Body of pancreas (tissue), 4 donors: ENCODE data around the gene VSX1. TPM values are rescaled to one million over a fixed set of nuclear protein-coding genes. Genes with fewer than 3 reads are reported as not detected.

Experiments used
- ATAC-seq: fragments of 150-250 bp; one replicate; pipeline ENCODE4 v1.9.1; 2016
- DNase-seq, 4 donors: peaks; one replicate each; pipeline ENCODE4 v3.0.0-alpha.2; 2019
- H3K27ac ChIP-seq, 4 donors: fragments of 200-600 bp; sonication (generic); 1 replicate in 3 of 4; 2 replicates in 1 of 4; pipeline versions ENCODE4 v1.5.1 to v1.6.1; 2016 to 2019; ENCODE audit warnings: mild to moderate bottlenecking in 1 of 4, mixed read lengths in 1 of 4, moderate library complexity in 1 of 4
- H3K27me3 ChIP-seq, 2 donors: fragments of 200-600 bp; sonication (generic); one replicate each; pipeline ENCODE4 v1.6.0; 2016; ENCODE audit warnings: mild to moderate bottlenecking in 1 of 2
- H3K36me3 ChIP-seq, 2 donors: fragments of 200-600 bp; sonication (generic); replicated peaks in 1 of 2; 2 replicates each; pipeline ENCODE4 v1.5.1; 2016; ENCODE audit warnings: low read depth in 2 of 2; ENCODE audit not compliant: insufficient read depth in 1 of 2
- H3K4me1 ChIP-seq: fragments of 200-600 bp; sonication (generic); one replicate; pipeline ENCODE4 v1.6.0; 2016
- H3K4me3 ChIP-seq, 2 donors: fragments of 200-600 bp; sonication (generic); 1 replicate in 1 of 2; 2 replicates in 1 of 2; pipeline ENCODE4 v1.5.1; 2016 to 2019
- H3K9me3 ChIP-seq, 3 donors: fragments of 200-600 bp; sonication (generic); 1 replicate in 2 of 3; 2 replicates in 1 of 3; pipeline ENCODE4 v1.5.1; 2016
- CTCF ChIP-seq, 7 experiments: fragments of 450-650 bp in 4 of 7; fragments of 200-600 bp in 3 of 7; sonication (generic) in 3 of 7; IDR thresholded peaks; one replicate each; pipeline ENCODE4 v1.5.1; 2016 to 2019; ENCODE audit warnings: antibody characterized with exemption in 7 of 7
- POLR2A ChIP-seq, 3 donors: fragments of 450-650 bp; IDR thresholded peaks; one replicate each; pipeline ENCODE4 v1.6.1; 2016; ENCODE audit warnings: antibody characterized with exemption in 3 of 3, mild to moderate bottlenecking in 2 of 3
- WGBS, 2 donors: methylation state at CpG; one replicate each; pipeline ENCODE4 v1.1.5; 2017; 5-methylcytosine and 5-hydroxymethylcytosine counted together
- intact Hi-C: fragments of 100-400 bp; cut with DNase I; formaldehyde crosslinking; loops from one replicate; pipeline ENCODE4 v1.15.1; 2023
- total RNA-seq, 2 donors: library from RNA; depleted of rRNA; stranded (reverse); fragments of >200 nt; gene quantifications; one replicate each; pipeline ENCODE4 v1.1.0, GENCODE V29; 2016

The VSX1 gene
- total RNA-seq, 2 donors from 2014 or later: 0.66 TPM; not detected in 1

GRCh38 chr20:25082498-25082873 lies 545 bp upstream of the VSX1 start:
- ATAC-seq: no peak
- 23 to 46% methylated on average over 9 of the region's 9 CpGs for WGBS, 2 donors
- intact Hi-C loops: loop anchor here (10.0 kb wide), 1 partner anchor 82 kb away; no protein-coding TSS in a partner anchor
- Histone ChIP-seq H3K9me3 (no peaks in the 10 kb centered on the region), H3K27ac (no peak overlapping the region), H3K4me1 (peaks cover 38% of the 10 kb centered on the region), H3K36me3 (no peaks in the 10 kb centered on the region), H3K27me3 (peaks cover 0 to 33% of the 10 kb centered on the region in 2 donors), H3K4me3 (no peak overlapping the region)
- TF ChIP-seq POLR2A (IDR thresholded peaks at IDR 0.05): no peak
- peak in 1 of 7 experiments; percentile 17 for TF ChIP-seq CTCF (IDR thresholded peaks at IDR 0.05)
- no peak for DNase-seq

GRCh38 chr20:25081065-25081729 lies 744 bp downstream of the VSX1 start:
- intact Hi-C loops: loop anchor here (10.0 kb wide), 1 partner anchor 84 kb away; no protein-coding TSS in a partner anchor
- no peaks in the 10 kb centered on the region for H3K36me3 ChIP-seq
- DNase-seq (peak in 3 of 4 donors; percentile 34 to 56 (median 47)), ATAC-seq (peak; percentile 27)
- H3K4me3 ChIP-seq: no peak overlapping the region
- H3K27ac ChIP-seq: no peak overlapping the region
- H3K27me3 ChIP-seq: peaks cover 0 to 33% of the 10 kb centered on the region in 2 donors
- H3K4me1 ChIP-seq: peaks cover 48% of the 10 kb centered on the region
- 5 to 14% methylated on average over 24 to 50 of the region's 54 CpGs for WGBS, 2 donors
- TF ChIP-seq CTCF (IDR thresholded peaks at IDR 0.05): no peak
- TF ChIP-seq POLR2A (IDR thresholded peaks at IDR 0.05): no peak
- no peaks in the 10 kb centered on the region for H3K9me3 ChIP-seq

- no peak for DNase-seq
- no peak overlapping the region for H3K27ac ChIP-seq
- no peak for TF ChIP-seq CTCF (IDR thresholded peaks at IDR 0.05)
- TF ChIP-seq POLR2A (IDR thresholded peaks at IDR 0.05): no peak
- WGBS, 2 donors: 78 to 93% methylated on average over 2 to 4 of the region's 4 CpGs
- intact Hi-C loops: loop anchor here (10.0 kb wide), 1 partner anchor 106 kb away; no protein-coding TSS in a partner anchor
- ATAC-seq: no peak
- H3K4me3 ChIP-seq: no peak overlapping the region
- peaks cover 38% of the 10 kb centered on the region for H3K4me1 ChIP-seq
- peaks cover 0 to 24% of the 10 kb centered on the region in 2 donors for H3K27me3 ChIP-seq
- H3K9me3 ChIP-seq: no peaks in the 10 kb centered on the region
- H3K36me3 ChIP-seq: no peaks in the 10 kb centered on the region
Measured at GRCh38 chr20:25079171-25079570, 2.8 kb downstream of the VSX1 start.

- no peak for DNase-seq
- Histone ChIP-seq H3K27ac (no peak overlapping the region), H3K4me1 (peaks cover 33% of the 10 kb centered on the region), H3K9me3 (no peaks in the 10 kb centered on the region), H3K4me3 (no peak overlapping the region), H3K36me3 (no peaks in the 10 kb centered on the region), H3K27me3 (peaks cover 0 to 19% of the 10 kb centered on the region in 2 donors)
- ATAC-seq: no peak
- TF ChIP-seq CTCF (IDR thresholded peaks at IDR 0.05) (no peak), POLR2A (IDR thresholded peaks at IDR 0.05) (no peak)
- 79 to 84% methylated on average over 8 of the region's 8 CpGs for WGBS, 2 donors
- intact Hi-C loops: loop anchor here (10.0 kb wide), 1 partner anchor 106 kb away; no protein-coding TSS in a partner anchor
Measured at GRCh38 chr20:25078662-25079061, 3.3 kb downstream of the VSX1 start.
